CD4-positive, alpha-beta T cell treated with Interferon alpha-2 for 1 hour (primary cell): ENCODE measurements around the gene GATA2.
A peak's percentile ranks its signal among the peaks of the same experiment; 100 is the strongest.

ENCODE experiments used
- DNase-seq, 2 donors: peaks; one replicate each; pipeline ENCODE4 v3.0.0-alpha.2; 2020 to 2022

Gene GATA2

GRCh38 chr3:128492671-128493569 is at the start of gene GATA2:
GATA2 (minus strand) TSS chr3:128493201; CDS start chr3:128487031, 6,170 bp downstream.
- peak in 1 of 2 donors; percentile 23 for DNase-seq

GRCh38 chr3:128541246-128541645 is 48.2 kb upstream of the GATA2 start:
- DNase-seq: no peak

GRCh38 chr3:128539376-128539775 is 46.4 kb upstream of the GATA2 start:
- no peak for DNase-seq

- no peak for DNase-seq
Measured at GRCh38 chr3:128537091-128537703, 44.2 kb upstream of the GATA2 start.

GRCh38 chr3:128532012-128532983 is 39.3 kb upstream of the GATA2 start:
- no peak for DNase-seq

GRCh38 chr3:128524374-128525299 is 31.6 kb upstream of the GATA2 start:
- DNase-seq: no peak

GRCh38 chr3:128523591-128523990 is 30.6 kb upstream of the GATA2 start:
- peak in 1 of 2 donors; percentile 6 for DNase-seq

- no peak for DNase-seq
Measured at GRCh38 chr3:128521715-128522114, 28.7 kb upstream of the GATA2 start.

GRCh38 chr3:128518587-128519490 is 25.8 kb upstream of the GATA2 start:
- no peak for DNase-seq

- DNase-seq: no peak
Measured at GRCh38 chr3:128517648-128518047, 24.6 kb upstream of the GATA2 start.

GRCh38 chr3:128515967-128516366 is 23.0 kb upstream of the GATA2 start:
- DNase-seq: no peak

GRCh38 chr3:128508852-128509251 is 15.9 kb upstream of the GATA2 start:
- no peak for DNase-seq

- DNase-seq: no peak
Measured at GRCh38 chr3:128506754-128507153, 13.8 kb upstream of the GATA2 start.

GRCh38 chr3:128505771-128506170 is 12.8 kb upstream of the GATA2 start:
- no peak for DNase-seq

- no peak for DNase-seq
Measured at GRCh38 chr3:128504963-128505730, 12.1 kb upstream of the GATA2 start.

GRCh38 chr3:128504533-128504915 is 11.5 kb upstream of the GATA2 start:
- no peak for DNase-seq

- DNase-seq: no peak
Measured at GRCh38 chr3:128503751-128504532, 10.9 kb upstream of the GATA2 start.

GRCh38 chr3:128503164-128503651 is 10.2 kb upstream of the GATA2 start:
- no peak for DNase-seq

- no peak for DNase-seq
Measured at GRCh38 chr3:128502712-128503111, 9.7 kb upstream of the GATA2 start.
